ENCODE results near the gene FHOD3.

FHOD3 gene

DNA sequence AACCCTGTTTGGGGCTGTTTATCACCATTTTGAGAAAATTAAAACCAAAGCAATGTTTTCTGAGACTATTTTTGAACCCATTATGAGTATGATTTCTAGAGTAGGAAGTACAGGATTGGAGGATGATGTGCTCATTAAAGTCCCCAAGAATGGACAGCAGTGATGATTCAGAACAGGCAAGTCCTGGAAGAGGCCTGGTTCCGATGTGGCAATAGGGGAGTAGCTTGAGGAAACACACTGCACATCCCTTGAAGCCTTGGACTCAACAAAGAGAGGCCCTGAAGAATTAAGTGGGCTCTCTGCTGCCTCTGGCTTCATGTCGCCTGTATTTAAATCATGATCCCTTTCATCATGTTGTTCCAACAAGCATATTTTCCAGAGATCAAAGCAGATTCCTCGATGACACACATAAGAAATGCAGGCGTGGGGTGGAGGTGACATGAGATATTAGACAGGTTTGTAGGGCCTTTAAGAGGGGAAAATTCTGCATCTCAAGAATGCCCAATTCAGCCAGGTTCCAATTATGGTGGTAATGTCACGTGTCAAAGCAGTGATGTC is 242.2 kb downstream of the FHOD3 start:
- Histone ChIP-seq H3K9me3 (ENCODE audit: control insufficient read depth, insufficient read depth, low read depth, low read length) (no peaks in the 10 kb centered on the region), H3K27ac (ENCODE audit: extremely low read depth, low read depth, low read length) (no peak overlapping the region), H3K4me1 (ENCODE audit: control insufficient read depth, insufficient read depth, low read length) (no peaks in the 10 kb centered on the region), H3K4me3 (ENCODE audit: low read depth, low read length) (no peak overlapping the region), H3K36me3 (ENCODE audit: control insufficient read depth in 2 of 2, insufficient read depth in 1 of 2, low read length in 2 of 2) (no peaks in the 10 kb centered on the region)
- ChIA-PET CTCF (no interaction called here), POLR2A (no interaction called here)
- TF ChIP-seq BCL11B (tag by site-specific recombination; IDR thresholded peaks at IDR 0.05; ENCODE audit: low read depth) (no peak), ZNF777 (tag by site-specific recombination; IDR thresholded peaks at IDR 0.05; ENCODE audit: borderline replicate concordance) (no peak), ZBTB17 (tag by site-specific recombination; IDR thresholded peaks at IDR 0.05) (no peak), ZNF239 (tag by site-specific recombination; IDR thresholded peaks at IDR 0.05) (no peak), ZNF335 (tag by site-specific recombination; conservative IDR thresholded peaks at IDR 0.05) (no peak), ZNF585B (tag by site-specific recombination; IDR thresholded peaks at IDR 0.05) (no peak), ZNF174 (tag by site-specific recombination; IDR thresholded peaks at IDR 0.05) (no peak), ZNF354C (tag by site-specific recombination; IDR thresholded peaks at IDR 0.05; ENCODE audit: borderline replicate concordance, low read depth) (no peak), ZNF175 (tag by site-specific recombination; IDR thresholded peaks at IDR 0.05) (no peak), KLF17 (tag by site-specific recombination; IDR thresholded peaks at IDR 0.05) (no peak)
- TF ChIP-seq, protein P1, sequence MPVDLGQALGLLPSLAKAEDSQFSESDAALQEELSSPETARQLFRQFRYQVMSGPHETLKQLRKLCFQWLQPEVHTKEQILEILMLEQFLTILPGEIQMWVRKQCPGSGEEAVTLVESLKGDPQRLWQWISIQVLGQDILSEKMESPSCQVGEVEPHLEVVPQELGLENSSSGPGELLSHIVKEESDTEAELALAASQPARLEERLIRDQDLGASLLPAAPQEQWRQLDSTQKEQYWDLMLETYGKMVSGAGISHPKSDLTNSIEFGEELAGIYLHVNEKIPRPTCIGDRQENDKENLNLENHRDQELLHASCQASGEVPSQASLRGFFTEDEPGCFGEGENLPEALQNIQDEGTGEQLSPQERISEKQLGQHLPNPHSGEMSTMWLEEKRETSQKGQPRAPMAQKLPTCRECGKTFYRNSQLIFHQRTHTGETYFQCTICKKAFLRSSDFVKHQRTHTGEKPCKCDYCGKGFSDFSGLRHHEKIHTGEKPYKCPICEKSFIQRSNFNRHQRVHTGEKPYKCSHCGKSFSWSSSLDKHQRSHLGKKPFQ (tag by site-specific recombination; IDR thresholded peaks at IDR 0.05) = no peak

- CTCF ChIA-PET = no interaction called here
- Histone ChIP-seq H3K4me3 (ENCODE audit: low read depth, low read length) (no peak overlapping the region), H3K4me1 (ENCODE audit: control insufficient read depth, insufficient read depth, low read length) (no peaks in the 10 kb centered on the region), H3K9me3 (ENCODE audit: control insufficient read depth, insufficient read depth, low read depth, low read length) (no peaks in the 10 kb centered on the region), H3K36me3 (ENCODE audit: control insufficient read depth in 2 of 2, insufficient read depth in 1 of 2, low read length in 2 of 2) (no peaks in the 10 kb centered on the region), H3K27ac (ENCODE audit: extremely low read depth, low read depth, low read length) (no peak overlapping the region)
- no peak for TF ChIP-seq ZNF610 (tag by site-specific recombination; IDR thresholded peaks at IDR 0.05; ENCODE audit: borderline replicate concordance)
- no peak for TF ChIP-seq ZNF394 (tag by site-specific recombination; IDR thresholded peaks at IDR 0.05; ENCODE audit: borderline replicate concordance)
- no peak for TF ChIP-seq ZNF548 (tag by site-specific recombination; IDR thresholded peaks at IDR 0.05)
- TF ChIP-seq HOXC10 (CRISPR knock-in tag; IDR thresholded peaks at IDR 0.05) = no peak
- no peak for TF ChIP-seq IKZF3 (tag by site-specific recombination; IDR thresholded peaks at IDR 0.05)
- no peak for TF ChIP-seq ZNF324 (tag by site-specific recombination; IDR thresholded peaks at IDR 0.05)
- TF ChIP-seq ZNF37A (tag by site-specific recombination; IDR thresholded peaks at IDR 0.05) = no peak
- no peak for TF ChIP-seq ZFP41 (tag by site-specific recombination; IDR thresholded peaks at IDR 0.05; ENCODE audit: borderline replicate concordance)
- TF ChIP-seq ZNF843 (tag by site-specific recombination; IDR thresholded peaks at IDR 0.05) = no peak
- POLR2A ChIA-PET = no interaction called here
Observed at GRCh38 chr18:36543030-36543429, 245.5 kb downstream of the FHOD3 start.

GRCh38 chr18:36543991-36544725 is 246.6 kb downstream of the FHOD3 start:
- POLR2A ChIA-PET = no interaction called here

More at GRCh38 chr18:36543991-36544725, 246.6 kb downstream of the FHOD3 start:
- Histone ChIP-seq H3K36me3 (ENCODE audit: control insufficient read depth in 2 of 2, insufficient read depth in 1 of 2, low read length in 2 of 2) (no peaks in the 10 kb centered on the region), H3K4me3 (ENCODE audit: low read depth, low read length) (no peak overlapping the region), H3K9me3 (ENCODE audit: control insufficient read depth, insufficient read depth, low read depth, low read length) (no peaks in the 10 kb centered on the region), H3K27ac (ENCODE audit: extremely low read depth, low read depth, low read length) (no peak overlapping the region), H3K4me1 (ENCODE audit: control insufficient read depth, insufficient read depth, low read length) (no peaks in the 10 kb centered on the region)
- CTCF ChIA-PET = interaction anchor here (0.5 kb wide), 1 partner anchor 16 kb away, joined by 4 read pairs; no protein-coding TSS in a partner anchor
- TF ChIP-seq ZBTB7A (tag by site-specific recombination; IDR thresholded peaks at IDR 0.05; ENCODE audit: low read depth) (no peak), ZNF600 (tag by site-specific recombination; IDR thresholded peaks at IDR 0.05) (no peak), ZNF350 (tag by site-specific recombination; IDR thresholded peaks at IDR 0.05) (no peak), ZNF211 (tag by site-specific recombination; IDR thresholded peaks at IDR 0.05; ENCODE audit: low read depth) (no peak), ZNF157 (tag by site-specific recombination; IDR thresholded peaks at IDR 0.05) (no peak), ZNF266 (tag by site-specific recombination; IDR thresholded peaks at IDR 0.05; ENCODE audit: low read depth) (no peak)
